H9 (cell line): Measurements from ENCODE around the gene LTK. TPM values are rescaled to one million over a fixed set of nuclear protein-coding genes. Genes with fewer than 3 reads are reported as not detected.
A peak's percentile ranks its signal among the peaks of the same experiment; 100 is the strongest.

Experiments
- DNase-seq: peaks from one replicate; pipeline ENCODE4 v3.0.0-alpha.2; 2017
- H2AFZ ChIP-seq: one replicate; pipeline ENCODE4 v1.6.1; 2013; ENCODE audit warnings: mild to moderate bottlenecking, low read length, control low read depth, moderate library complexity
- H2AK5ac ChIP-seq: 2 replicates; pipeline ENCODE4 v1.6.1; 2013; ENCODE audit warnings: low read length, control low read depth, mixed read lengths; ENCODE audit not compliant: insufficient read length
- H2BK120ac ChIP-seq: one replicate; pipeline ENCODE4 v1.6.1; 2013; ENCODE audit warnings: low read depth, mild to moderate bottlenecking, low read length, control low read depth, inconsistent platforms; ENCODE audit not compliant: poor library complexity, severe bottlenecking
- H2BK12ac ChIP-seq: 2 replicates; pipeline ENCODE4 v1.6.1; 2013; ENCODE audit warnings: low read length, control low read depth, mixed read lengths, low read depth; ENCODE audit not compliant: insufficient read length
- H2BK15ac ChIP-seq: 2 replicates; pipeline ENCODE4 v1.6.1; 2013; ENCODE audit warnings: low read depth, low read length, control low read depth
- H2BK20ac ChIP-seq: one replicate; pipeline ENCODE4 v1.6.1; 2013; ENCODE audit warnings: low read depth, mild to moderate bottlenecking, low read length, control low read depth, inconsistent platforms; ENCODE audit not compliant: poor library complexity, severe bottlenecking
- H2BK5ac ChIP-seq: 2 replicates; pipeline ENCODE4 v1.6.1; 2013; ENCODE audit warnings: low read length, control low read depth, mixed read lengths; ENCODE audit not compliant: insufficient read length
- H3K14ac ChIP-seq: 2 replicates; pipeline ENCODE4 v1.6.1; 2013; ENCODE audit warnings: low read length, control low read depth; ENCODE audit not compliant: insufficient read depth
- H3K18ac ChIP-seq: 2 replicates; pipeline ENCODE4 v1.6.1; 2013; ENCODE audit warnings: low read depth, mild to moderate bottlenecking, mixed read lengths, low read length, control low read depth; ENCODE audit not compliant: insufficient read length
- H3K23ac ChIP-seq: 2 replicates; pipeline ENCODE4 v1.6.1; 2013; ENCODE audit warnings: low read length, control low read depth, mixed read lengths, low read depth; ENCODE audit not compliant: insufficient read length
- H3K23me2 ChIP-seq: 2 replicates; pipeline ENCODE4 v1.6.1; 2013; ENCODE audit warnings: low read depth, mild to moderate bottlenecking, mixed read lengths, low read length, control low read depth; ENCODE audit not compliant: insufficient read length, poor library complexity, severe bottlenecking
- H3K27ac ChIP-seq: 2 replicates; pipeline ENCODE4 v1.5.1; 2013; ENCODE audit warnings: low read length, control low read depth, mixed read lengths, low read depth; ENCODE audit not compliant: insufficient read length
- H3K27me3 ChIP-seq: 2 replicates; pipeline ENCODE4 v1.6.1; 2013; ENCODE audit warnings: low read length, control low read depth, inconsistent platforms; ENCODE audit not compliant: insufficient read depth
- H3K4ac ChIP-seq: 2 replicates; pipeline ENCODE4 v1.6.1; 2013; ENCODE audit warnings: low read depth, mild to moderate bottlenecking, control low read depth, inconsistent platforms, low read length, moderate library complexity
- H3K4me1 ChIP-seq: 2 replicates; pipeline ENCODE4 v1.6.1; 2013; ENCODE audit warnings: low read length, control low read depth, inconsistent platforms; ENCODE audit not compliant: insufficient read depth
- H3K4me2 ChIP-seq: 2 replicates; pipeline ENCODE4 v1.6.1; 2013; ENCODE audit warnings: low read length, control low read depth, mixed read lengths; ENCODE audit not compliant: insufficient read length, insufficient read depth
- H3K56ac ChIP-seq: 2 replicates; pipeline ENCODE4 v1.6.1; 2013; ENCODE audit warnings: low read depth, mild to moderate bottlenecking, mixed read lengths, low read length, control low read depth; ENCODE audit not compliant: insufficient read length
- H3K79me1 ChIP-seq: 2 replicates; pipeline ENCODE4 v1.6.1; 2013; ENCODE audit warnings: low read depth, mild to moderate bottlenecking, moderate library complexity, low read length, control low read depth, inconsistent platforms; ENCODE audit not compliant: insufficient read depth, poor library complexity, severe bottlenecking
- H3K79me2 ChIP-seq: 2 replicates; pipeline ENCODE4 v1.6.1; 2013; ENCODE audit warnings: low read length, control low read depth, inconsistent platforms; ENCODE audit not compliant: insufficient read depth
- H3K9ac ChIP-seq: 2 replicates; pipeline ENCODE4 v1.6.1; 2013; ENCODE audit warnings: low read length, control low read depth, mixed read lengths; ENCODE audit not compliant: insufficient read length; ENCODE audit errors: extremely low read depth
- H3K9me3 ChIP-seq: one replicate; pipeline ENCODE4 v1.6.1; 2013; ENCODE audit warnings: low read depth, low read length, inconsistent platforms; ENCODE audit not compliant: control insufficient read depth
- H3T11ph ChIP-seq: one replicate; pipeline ENCODE4 v1.6.1; 2013; ENCODE audit warnings: mild to moderate bottlenecking, low read length, control low read depth, inconsistent platforms
- H4K20me1 ChIP-seq: one replicate; pipeline ENCODE4 v1.6.1; 2013; ENCODE audit not compliant: control insufficient read depth, insufficient read length, insufficient read depth
- H4K5ac ChIP-seq: 2 replicates; pipeline ENCODE4 v1.6.1; 2013; ENCODE audit warnings: low read depth, mild to moderate bottlenecking, mixed read lengths, low read length, control low read depth; ENCODE audit not compliant: insufficient read length
- H4K8ac ChIP-seq: replicated peaks from 2 replicates; pipeline ENCODE4 v1.6.1; 2013; ENCODE audit warnings: low read length, control low read depth, mixed read lengths, low read depth; ENCODE audit not compliant: insufficient read length
- H4K91ac ChIP-seq: 2 replicates; pipeline ENCODE4 v1.6.1; 2013; ENCODE audit warnings: low read depth, mild to moderate bottlenecking, moderate library complexity, mixed read lengths, low read length, control low read depth; ENCODE audit not compliant: insufficient read length
- H3K27ac Mint-ChIP-seq, 3 experiments: 2 replicates in 2 of 3; 3 replicates in 1 of 3; pipeline ENCODE4 v1.8.0; 2020 to 2021; ENCODE audit warnings: mixed read lengths in 3 of 3, mild to moderate bottlenecking in 1 of 3, moderate library complexity in 1 of 3
- H3K27me3 Mint-ChIP-seq: 2 replicates; pipeline ENCODE4 v1.8.0; 2021; ENCODE audit warnings: low read depth, mild to moderate bottlenecking, moderate library complexity, mixed read lengths
- H3K36me3 Mint-ChIP-seq, 3 experiments: 2 replicates in 2 of 3; 3 replicates in 1 of 3; pipeline ENCODE4 v1.8.0; 2020 to 2021; ENCODE audit warnings: low read depth in 3 of 3, mixed read lengths in 3 of 3; ENCODE audit not compliant: insufficient read depth in 1 of 3
- H3K4me1 Mint-ChIP-seq, 2 experiments: 2 replicates each; pipeline ENCODE4 v1.8.0; 2020; ENCODE audit warnings: mixed read lengths in 2 of 2
- H3K4me3 Mint-ChIP-seq, 2 experiments: 2 replicates in 1 of 2; 3 replicates in 1 of 2; pipeline ENCODE4 v1.8.0; 2020 to 2021; ENCODE audit warnings: mild to moderate bottlenecking in 2 of 2, mixed read lengths in 2 of 2, moderate library complexity in 1 of 2
- H3K9me3 Mint-ChIP-seq, 2 experiments: 2 replicates in 1 of 2; 3 replicates in 1 of 2; pipeline ENCODE4 v1.8.0; 2020; ENCODE audit warnings: mild to moderate bottlenecking in 2 of 2, mixed read lengths in 2 of 2, moderate library complexity in 1 of 2
- CTCF ChIP-seq: fragments of 200-600 bp; sonication (generic); conservative IDR thresholded peaks from 3 replicates; pipeline ENCODE4 v1.8.0; 2021; ENCODE audit warnings: antibody characterized with exemption, mild to moderate bottlenecking
- WGBS: extraction: QIAGEN DNeasy Blood & Tissue Kit; methylation state at CpG from one replicate; pipeline ENCODE4 v1.1.7; 2013; ENCODE audit warnings: missing lambda C conversion rate, low lambda C conversion rate, mixed read lengths; ENCODE audit not compliant: insufficient read length; ENCODE audit errors: extremely low coverage; 5-methylcytosine and 5-hydroxymethylcytosine counted together
- total RNA-seq: library from RNA; stranded (reverse); gene quantifications from 2 replicates; pipeline ENCODE4 v1.2.1, GENCODE V29; 2021

LTK gene
- total RNA-seq, 1 experiment from 2014 or later = 0.31 TPM

DNA sequence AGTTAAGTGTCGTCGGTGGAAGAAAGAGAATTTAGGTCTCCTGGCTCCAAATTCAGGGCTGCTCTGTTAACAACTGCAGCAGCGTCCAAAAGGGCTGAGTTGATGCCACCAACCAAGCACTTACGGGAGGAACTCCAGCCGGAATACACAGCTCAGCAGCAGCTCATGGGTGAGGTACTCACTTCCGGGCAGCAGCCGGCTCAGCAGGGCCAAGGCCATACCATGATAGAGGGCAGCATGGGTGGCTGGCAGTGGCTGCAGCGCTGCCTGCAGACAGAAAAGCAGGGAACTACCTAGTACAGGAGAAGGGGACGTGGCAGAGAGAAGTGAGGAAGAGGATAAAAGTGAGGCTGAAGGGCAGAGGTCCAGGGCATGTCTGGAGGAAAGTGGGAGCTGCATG lies 8.0 kb upstream of the LTK start:
- H3K4me1 Mint-ChIP-seq = no peaks in the 10 kb centered on the region
- H2BK20ac ChIP-seq = no peak overlapping the region
- H3K4me1 ChIP-seq = no peaks in the 10 kb centered on the region
- no peak overlapping the region for H2AK5ac ChIP-seq
- H3K4ac ChIP-seq = no peak overlapping the region
- H3K4me2 ChIP-seq = no peak overlapping the region
- TF ChIP-seq CTCF = no peak
- H3K27ac Mint-ChIP-seq = peak overlapping the region in 1 of 3 experiments; percentile 3; a peak in 1 of 7 replicates
- no peak overlapping the region for H3K18ac ChIP-seq
- no peak overlapping the region for H3K9ac ChIP-seq
- H3T11ph ChIP-seq = no peak overlapping the region
- H3K23ac ChIP-seq = no peak overlapping the region
- H3K23me2 ChIP-seq = no peaks in the 10 kb centered on the region
- H2BK15ac ChIP-seq = no peak overlapping the region
- no peaks in the 10 kb centered on the region for H3K9me3 ChIP-seq
- no peaks in the 10 kb centered on the region; a peak in 1 of 5 replicates for H3K9me3 Mint-ChIP-seq
- no peak overlapping the region for H3K14ac ChIP-seq
- H3K27ac ChIP-seq = no peak overlapping the region
- no peak overlapping the region for H3K4me3 Mint-ChIP-seq
- H3K36me3 Mint-ChIP-seq = peaks cover 24 to 59% (median 57%) of the 10 kb centered on the region in 3 experiments; a peak in 6 of 7 replicates
- no peak overlapping the region for H2AFZ ChIP-seq
- H4K8ac ChIP-seq = no peak overlapping the region
- no peaks in the 10 kb centered on the region for H3K79me2 ChIP-seq
- DNase-seq = no peak
- no peak overlapping the region for H2BK5ac ChIP-seq
- H4K20me1 ChIP-seq = no peaks in the 10 kb centered on the region
- WGBS = no CpG with 5 or more reads among the region's 9 CpGs
- H3K27me3 Mint-ChIP-seq = no peaks in the 10 kb centered on the region
- no peak overlapping the region for H4K91ac ChIP-seq
- no peak overlapping the region for H3K56ac ChIP-seq
- H3K27me3 ChIP-seq = no peaks in the 10 kb centered on the region
- H4K5ac ChIP-seq = no peak overlapping the region
- no peak overlapping the region for H2BK120ac ChIP-seq
- H3K79me1 ChIP-seq = no peaks in the 10 kb centered on the region
- no peak overlapping the region for H2BK12ac ChIP-seq
